ENCODE measurements around the gene BCAS1.

Gene BCAS1

GRCh38 chr20:53907968-53908751 lies 162.2 kb downstream of the BCAS1 start:
- H3K4me2 ChIP-seq (ENCODE audit: low read length) = peak overlapping the region; percentile 42
- H3K27me3 ChIP-seq (ENCODE audit: insufficient read depth, low read length) = no peaks in the 10 kb centered on the region
- TF ChIP-seq EZH2 (IDR thresholded peaks at IDR 0.05; ENCODE audit: borderline replicate concordance, low read length) = no peak
- TF ChIP-seq CTCF (IDR thresholded peaks at IDR 0.05; ENCODE audit: low read length) = no peak
- H3K9me3 ChIP-seq (ENCODE audit: low read length) = peaks cover 5% of the 10 kb centered on the region; the same call in 1 of the 2 replicates
- H3K79me2 ChIP-seq (ENCODE audit: insufficient read depth, low read length) = no peaks in the 10 kb centered on the region
- no peaks in the 10 kb centered on the region for H4K20me1 ChIP-seq (ENCODE audit: insufficient read depth, low read length)
- H3K9me2 ChIP-seq (ENCODE audit: low read depth, low read length) = no peaks in the 10 kb centered on the region
- no peaks in the 10 kb centered on the region for H3K36me3 ChIP-seq (ENCODE audit: insufficient read depth, low read length)
- H3K27ac ChIP-seq (ENCODE audit: low read depth, low read length, poor library complexity, severe bottlenecking) = peak overlapping the region; percentile 95
- no peak overlapping the region for H2AFZ ChIP-seq (ENCODE audit: low read length)
- peak overlapping the region; percentile 49 for H3K9ac ChIP-seq (ENCODE audit: low read length)
- no peaks in the 10 kb centered on the region for H3F3A ChIP-seq (ENCODE audit: insufficient read depth, low read length)
- peaks cover 77% of the 10 kb centered on the region for H3K4me1 ChIP-seq (ENCODE audit: insufficient read depth, low read length, severe bottlenecking)
- no peak overlapping the region for H3K4me3 ChIP-seq (ENCODE audit: low read depth, low read length, poor library complexity, severe bottlenecking)

GRCh38 chr20:53905820-53906191 lies 164.6 kb downstream of the BCAS1 start:
- H3K27ac ChIP-seq (ENCODE audit: low read depth, low read length, poor library complexity, severe bottlenecking) = peak overlapping the region; percentile 95
- H3K4me3 ChIP-seq (ENCODE audit: low read depth, low read length, poor library complexity, severe bottlenecking) = no peak overlapping the region
- H3K9me2 ChIP-seq (ENCODE audit: low read depth, low read length) = no peaks in the 10 kb centered on the region
- no peaks in the 10 kb centered on the region for H3K36me3 ChIP-seq (ENCODE audit: insufficient read depth, low read length)
- no peaks in the 10 kb centered on the region for H3K27me3 ChIP-seq (ENCODE audit: insufficient read depth, low read length)
- no peak overlapping the region for H2AFZ ChIP-seq (ENCODE audit: low read length)
- no peaks in the 10 kb centered on the region for H3F3A ChIP-seq (ENCODE audit: insufficient read depth, low read length)
- H3K9me3 ChIP-seq (ENCODE audit: low read length) = 0 out of 2 replicates have a peak, but pooled peaks cover 3% of the 10 kb centered on the region
- H3K4me2 ChIP-seq (ENCODE audit: low read length) = peak overlapping the region; percentile 24; the same call in 1 of the 2 replicates
- no peak for TF ChIP-seq CTCF (IDR thresholded peaks at IDR 0.05; ENCODE audit: low read length)
- TF ChIP-seq EZH2 (IDR thresholded peaks at IDR 0.05; ENCODE audit: borderline replicate concordance, low read length) = no peak
- H3K79me2 ChIP-seq (ENCODE audit: insufficient read depth, low read length) = no peaks in the 10 kb centered on the region
- peaks cover 78% of the 10 kb centered on the region for H3K4me1 ChIP-seq (ENCODE audit: insufficient read depth, low read length, severe bottlenecking)
- peak overlapping the region; percentile 45; the same call in 1 of the 2 replicates for H3K9ac ChIP-seq (ENCODE audit: low read length)
- no peaks in the 10 kb centered on the region for H4K20me1 ChIP-seq (ENCODE audit: insufficient read depth, low read length)

- no peak overlapping the region; the same call in 1 of the 2 replicates for H3K4me2 ChIP-seq (ENCODE audit: low read length)
- no peaks in the 10 kb centered on the region for H3K9me2 ChIP-seq (ENCODE audit: low read depth, low read length)
- H3K79me2 ChIP-seq (ENCODE audit: insufficient read depth, low read length) = no peaks in the 10 kb centered on the region
- peak overlapping the region; percentile 95 for H3K27ac ChIP-seq (ENCODE audit: low read depth, low read length, poor library complexity, severe bottlenecking)
- H2AFZ ChIP-seq (ENCODE audit: low read length) = no peak overlapping the region
- no peaks in the 10 kb centered on the region for H3K36me3 ChIP-seq (ENCODE audit: insufficient read depth, low read length)
- no peaks in the 10 kb centered on the region for H3F3A ChIP-seq (ENCODE audit: insufficient read depth, low read length)
- H3K4me1 ChIP-seq (ENCODE audit: insufficient read depth, low read length, severe bottlenecking) = peaks cover 84% of the 10 kb centered on the region
- H3K4me3 ChIP-seq (ENCODE audit: low read depth, low read length, poor library complexity, severe bottlenecking) = no peak overlapping the region
- H3K9ac ChIP-seq (ENCODE audit: low read length) = peak overlapping the region; percentile 45; the same call in 1 of the 2 replicates
- TF ChIP-seq EZH2 (IDR thresholded peaks at IDR 0.05; ENCODE audit: borderline replicate concordance, low read length) = no peak
- no peak for TF ChIP-seq CTCF (IDR thresholded peaks at IDR 0.05; ENCODE audit: low read length)
- H3K27me3 ChIP-seq (ENCODE audit: insufficient read depth, low read length) = no peaks in the 10 kb centered on the region
- H3K9me3 ChIP-seq (ENCODE audit: low read length) = 0 out of 2 replicates have a peak, but pooled peaks cover under 1% of the 10 kb centered on the region
- no peaks in the 10 kb centered on the region for H4K20me1 ChIP-seq (ENCODE audit: insufficient read depth, low read length)
These were observed 165.2 kb downstream of the BCAS1 start for GRCh38 chr20:53905019-53905819.
